ENCODE measurements around the gene THAP11. TPM values are rescaled to one million over a fixed set of nuclear protein-coding genes. Genes with fewer than 3 reads are reported as not detected.

Gene THAP11
- 13.6 TPM for polyA plus RNA-seq (2012; ENCODE audit: low read depth, missing spikeins)

DNA sequence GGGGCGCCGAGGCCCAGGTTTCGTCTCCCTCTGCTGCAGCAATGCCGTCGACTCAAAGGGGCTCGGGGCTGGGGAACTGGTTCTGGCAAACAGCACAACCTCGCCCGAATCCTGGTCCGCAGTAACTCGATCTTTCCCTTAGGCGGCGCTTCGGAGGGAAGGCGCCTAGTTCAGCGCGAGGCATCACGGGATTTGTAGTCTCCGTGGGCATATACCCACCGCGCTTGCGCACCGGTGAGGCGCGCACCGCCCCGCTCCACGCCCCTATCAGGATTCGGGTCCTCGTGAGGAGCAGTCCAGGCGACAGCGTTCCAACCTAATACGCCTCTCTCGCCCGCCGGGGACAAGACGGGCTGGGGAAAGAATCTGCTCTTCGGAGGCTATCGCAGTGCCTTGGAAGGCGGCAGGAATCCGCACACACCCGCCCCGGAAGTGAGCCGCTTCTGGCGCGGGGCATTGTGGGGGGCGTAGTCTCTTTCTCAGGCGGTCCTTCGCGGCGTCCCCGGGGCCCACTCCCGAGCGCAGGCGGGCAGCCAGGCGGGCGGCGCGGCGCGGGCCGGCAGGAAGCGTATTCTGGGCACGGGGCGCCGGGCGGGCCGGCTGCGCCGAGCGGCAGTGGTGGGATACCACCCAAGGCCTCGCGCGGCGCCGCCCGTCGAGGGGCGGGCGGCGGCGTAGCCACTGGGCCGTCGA is at the start of gene THAP11:
TSS of gene THAP11 (plus strand) at position 505 of the 693 bp plus-strand sequence. CDS start 235 bp downstream, outside the sequence.
- TF ChIP-seq POLR2AphosphoS5 (IDR thresholded peaks at IDR 0.05; ENCODE audit: low read depth, low read length) (no peak), TAF1 (IDR thresholded peaks at IDR 0.05; ENCODE audit: low read depth, low read length) (no peak), POU2F2 (IDR thresholded peaks at IDR 0.05; ENCODE audit: low read depth, low read length) (0 out of 2 replicates have a peak, but pooled peaks have one; percentile 17), POLR2A (IDR thresholded peaks at IDR 0.05; ENCODE audit: low read depth, low read length) (no peak), PAX5 (IDR thresholded peaks at IDR 0.05; ENCODE audit: insufficient read depth, low read length, severe bottlenecking) (no peak), SPI1 (IDR thresholded peaks at IDR 0.05; ENCODE audit: low read depth, low read length) (peak; percentile 42)
- peak; percentile 84 for DNase-seq (ENCODE audit: insufficient read length, low spot score)
- FAIRE-seq = peak; percentile 91

DNA sequence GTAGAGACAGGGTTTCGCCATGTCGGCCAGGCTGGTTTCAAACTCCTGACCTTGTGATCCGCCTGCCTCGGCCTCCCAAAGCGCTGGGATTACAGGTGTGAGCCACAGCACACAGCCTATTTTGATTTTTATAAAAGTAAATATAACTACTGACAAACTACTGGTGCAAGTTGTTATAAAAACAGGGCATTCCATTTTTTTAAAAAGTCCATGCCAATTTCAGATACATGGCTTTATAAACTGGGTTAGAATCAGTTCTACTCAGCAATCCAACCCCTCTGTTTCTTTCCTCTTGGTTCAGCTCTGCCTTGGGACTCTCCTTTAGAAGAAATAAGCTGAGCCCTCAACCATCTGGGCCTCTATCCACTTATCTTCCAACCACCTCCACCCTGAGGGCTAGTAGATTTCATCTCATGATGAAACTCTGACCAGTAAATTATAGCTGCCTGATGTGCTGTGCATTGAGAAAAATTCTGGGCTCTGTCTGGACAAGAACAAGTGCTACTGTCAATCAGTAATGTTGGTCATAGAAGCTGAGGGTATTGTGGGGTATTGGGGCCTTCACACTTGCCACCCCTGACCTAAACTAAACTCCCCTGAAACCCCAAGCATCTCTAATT is 45.9 kb upstream of the THAP11 start:
- TF ChIP-seq POU2F2 (IDR thresholded peaks at IDR 0.05; ENCODE audit: low read depth, low read length) (no peak), POLR2A (IDR thresholded peaks at IDR 0.05; ENCODE audit: low read depth, low read length) (no peak)
- DNase-seq (ENCODE audit: insufficient read length, low spot score) = no peak

DNA sequence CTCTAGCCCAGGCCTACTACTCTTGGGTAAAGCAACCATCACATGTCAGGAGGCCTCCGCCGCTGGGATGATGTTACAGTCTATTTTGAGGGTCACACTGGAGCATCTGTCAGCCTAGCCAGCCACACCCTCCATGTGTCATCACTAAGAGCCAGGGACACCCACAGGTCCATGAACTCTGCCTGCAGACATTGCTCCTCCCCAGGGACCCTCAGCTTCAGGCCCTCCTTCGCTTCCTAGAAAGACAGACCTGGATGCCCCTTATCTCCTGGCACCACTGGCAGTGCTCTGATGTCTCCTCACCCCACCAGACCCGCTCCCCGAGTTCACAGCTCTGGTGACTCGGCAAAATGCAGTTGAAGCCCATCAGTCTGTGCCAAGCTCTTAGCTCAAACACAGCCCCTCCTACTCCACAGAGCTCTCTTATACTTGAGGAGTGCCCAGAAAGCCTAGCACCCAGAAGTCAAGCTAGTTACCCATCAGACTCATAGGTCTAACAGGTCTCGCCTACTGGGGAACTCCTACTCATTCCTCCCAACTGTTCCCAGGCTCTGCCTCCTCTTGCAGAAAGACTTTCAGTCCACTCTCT is 41.7 kb upstream of the THAP11 start:
- DNase-seq (ENCODE audit: insufficient read length, low spot score) = no peak
- FAIRE-seq = no peak
- TF ChIP-seq POLR2A (IDR thresholded peaks at IDR 0.05; ENCODE audit: low read depth, low read length) = no peak

More for the DNA sequence above, 45.9 kb upstream of the THAP11 start:
- FAIRE-seq = no peak

DNA sequence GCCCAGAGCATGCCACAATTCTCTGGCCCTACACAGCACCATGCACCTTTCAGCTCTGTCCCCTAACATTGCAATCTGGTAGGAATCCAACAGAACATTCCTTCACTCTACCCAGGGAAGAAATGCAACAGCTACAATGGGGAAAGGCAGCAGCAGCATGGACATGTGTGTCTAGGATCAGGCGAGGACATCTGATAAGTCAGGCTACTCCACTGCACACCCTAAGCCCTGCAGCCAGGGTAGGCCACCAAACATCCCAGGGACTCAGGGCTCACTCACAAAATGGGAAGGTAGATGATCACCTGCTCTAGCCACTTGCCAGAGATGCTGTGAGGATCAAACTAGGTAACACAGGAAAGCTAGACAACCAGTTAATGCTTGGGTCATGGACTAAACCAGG is 40.9 kb upstream of the THAP11 start:
- FAIRE-seq (no peak), DNase-seq (ENCODE audit: insufficient read length, low spot score) (no peak)
- TF ChIP-seq POU2F2 (IDR thresholded peaks at IDR 0.05; ENCODE audit: low read depth, low read length) (no peak), PAX5 (IDR thresholded peaks at IDR 0.05; ENCODE audit: insufficient read depth, low read length, severe bottlenecking) (no peak), POLR2A (IDR thresholded peaks at IDR 0.05; ENCODE audit: low read depth, low read length) (no peak), TAF1 (IDR thresholded peaks at IDR 0.05; ENCODE audit: low read depth, low read length) (no peak), SPI1 (IDR thresholded peaks at IDR 0.05; ENCODE audit: low read depth, low read length) (no peak), POLR2AphosphoS5 (IDR thresholded peaks at IDR 0.05; ENCODE audit: low read depth, low read length) (no peak)

DNA sequence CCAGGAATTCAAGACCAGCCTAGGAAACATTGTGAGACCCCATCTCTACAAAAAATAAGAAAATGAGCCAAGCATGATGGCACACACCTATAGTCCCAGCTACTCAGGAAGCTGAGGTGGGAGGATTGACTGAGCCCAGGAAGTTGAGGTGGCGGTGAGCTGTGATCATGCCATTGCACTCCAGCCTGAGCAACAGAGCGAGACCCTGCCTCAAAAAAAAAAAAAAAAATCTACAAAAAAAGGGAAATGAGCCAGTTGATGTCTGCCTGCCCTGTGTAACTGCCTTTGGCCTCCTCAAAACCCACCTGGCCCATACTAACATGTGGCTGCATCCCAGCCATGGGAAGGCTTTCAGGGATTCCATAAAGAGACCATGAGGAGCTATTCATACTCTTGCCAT is 40.2 kb upstream of the THAP11 start:
- FAIRE-seq (peak; percentile 74), DNase-seq (ENCODE audit: insufficient read length, low spot score) (no peak)
- TF ChIP-seq TAF1 (IDR thresholded peaks at IDR 0.05; ENCODE audit: low read depth, low read length) (no peak), PAX5 (IDR thresholded peaks at IDR 0.05; ENCODE audit: insufficient read depth, low read length, severe bottlenecking) (peak; percentile 82), POU2F2 (IDR thresholded peaks at IDR 0.05; ENCODE audit: low read depth, low read length) (no peak), SPI1 (IDR thresholded peaks at IDR 0.05; ENCODE audit: low read depth, low read length) (peak; percentile 89), POLR2A (IDR thresholded peaks at IDR 0.05; ENCODE audit: low read depth, low read length) (no peak), POLR2AphosphoS5 (IDR thresholded peaks at IDR 0.05; ENCODE audit: low read depth, low read length) (no peak)

DNA sequence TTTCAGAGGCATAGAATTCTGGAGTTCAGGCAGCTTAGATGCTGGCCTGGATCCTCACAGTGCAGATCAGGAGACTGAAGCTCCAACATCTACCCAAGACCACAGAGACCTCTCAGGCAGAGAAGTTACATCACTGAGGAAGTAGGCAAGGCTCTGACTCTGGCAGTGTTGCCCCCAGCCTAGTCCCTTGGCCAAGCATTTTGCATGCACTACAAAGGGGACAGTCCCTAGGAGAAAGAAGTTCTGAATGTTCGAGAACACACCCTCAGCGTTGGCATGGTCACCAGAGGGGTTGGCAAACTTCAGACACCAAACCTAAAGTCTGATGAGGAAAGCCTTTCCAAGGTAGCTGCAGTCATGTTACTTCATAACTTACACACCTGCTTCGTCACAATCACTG is 38.2 kb upstream of the THAP11 start:
- no peak for DNase-seq (ENCODE audit: insufficient read length, low spot score)
- FAIRE-seq = peak; percentile 54
- TF ChIP-seq TAF1 (IDR thresholded peaks at IDR 0.05; ENCODE audit: low read depth, low read length) (no peak), SPI1 (IDR thresholded peaks at IDR 0.05; ENCODE audit: low read depth, low read length) (peak; percentile 47), POU2F2 (IDR thresholded peaks at IDR 0.05; ENCODE audit: low read depth, low read length) (peak; percentile 75)

DNA sequence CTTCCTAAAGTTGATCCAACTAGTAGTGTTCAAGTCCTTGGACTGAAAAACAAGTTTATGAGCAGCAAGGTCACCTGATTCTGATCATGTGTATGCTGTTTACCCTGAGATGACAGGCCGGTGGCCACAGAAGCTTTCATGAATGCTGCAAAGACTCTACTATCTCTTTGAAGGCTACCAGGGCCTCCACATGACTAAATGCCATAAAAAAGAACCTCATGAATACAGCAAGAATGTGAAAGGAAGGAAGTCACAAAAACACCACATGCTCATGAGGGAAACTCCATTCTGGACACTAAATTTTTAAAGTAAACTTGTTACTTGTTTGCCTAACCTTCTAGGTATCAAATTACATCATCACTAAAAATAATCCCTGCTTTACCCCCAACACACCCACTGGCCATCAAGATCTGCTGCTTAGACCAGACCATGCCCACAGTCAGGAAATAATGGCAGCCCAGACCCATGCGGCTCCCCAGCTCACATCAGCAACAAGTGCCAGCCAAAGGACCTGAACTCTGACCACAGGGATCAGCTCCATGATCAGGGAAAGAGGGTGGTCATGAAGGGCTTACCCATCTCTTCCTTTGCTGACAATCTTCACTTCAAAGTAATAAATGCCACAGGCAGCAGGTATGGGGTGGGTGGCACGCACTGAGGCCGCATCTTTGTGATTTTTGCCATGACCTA is 37.1 kb upstream of the THAP11 start:
- FAIRE-seq (peak; percentile 20), DNase-seq (ENCODE audit: insufficient read length, low spot score) (no peak)
- no peak for TF ChIP-seq POLR2A (IDR thresholded peaks at IDR 0.05; ENCODE audit: low read depth, low read length)
- no peak for TF ChIP-seq TAF1 (IDR thresholded peaks at IDR 0.05; ENCODE audit: low read depth, low read length)
- no peak for TF ChIP-seq POU2F2 (IDR thresholded peaks at IDR 0.05; ENCODE audit: low read depth, low read length)
- no peak for TF ChIP-seq SPI1 (IDR thresholded peaks at IDR 0.05; ENCODE audit: low read depth, low read length)
- TF ChIP-seq POLR2AphosphoS5 (IDR thresholded peaks at IDR 0.05; ENCODE audit: low read depth, low read length) = no peak
- TF ChIP-seq PAX5 (IDR thresholded peaks at IDR 0.05; ENCODE audit: insufficient read depth, low read length, severe bottlenecking) = no peak

DNA sequence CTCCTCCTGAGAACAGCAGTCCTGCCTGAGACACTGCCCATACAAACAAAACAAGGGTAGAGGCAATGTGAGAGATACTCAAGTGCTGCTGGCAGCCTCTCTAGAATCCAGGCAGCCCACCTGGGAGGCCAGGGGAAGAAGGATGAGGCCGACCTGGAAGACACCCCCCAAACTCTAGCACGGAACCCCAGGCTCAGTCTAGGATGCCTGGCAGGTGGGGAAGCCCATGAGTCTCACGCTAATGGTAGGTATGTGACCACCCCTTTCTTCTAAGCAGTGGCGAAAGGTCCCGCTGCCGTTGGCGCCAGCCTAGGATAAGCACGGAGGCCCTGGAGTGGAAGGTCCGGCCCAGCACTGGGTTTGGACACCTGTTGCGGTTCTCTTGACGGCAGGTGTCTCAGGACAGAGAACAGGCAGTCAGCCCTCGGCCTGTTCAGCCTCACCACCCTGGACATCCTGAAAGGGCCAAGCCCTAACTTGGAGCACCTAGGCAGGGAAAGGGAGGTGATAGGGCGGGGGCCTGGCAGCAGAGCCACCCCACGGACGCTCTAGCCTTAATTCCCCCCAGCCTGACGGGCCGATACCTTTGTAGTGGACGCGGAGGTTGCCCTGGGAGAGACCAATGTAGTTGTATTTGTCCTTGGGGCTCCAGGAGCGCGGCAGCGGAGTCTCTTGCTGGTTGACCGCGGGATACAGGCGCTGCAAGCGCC is 36.2 kb upstream of the THAP11 start:
- FAIRE-seq = no peak
- DNase-seq (ENCODE audit: insufficient read length, low spot score) = no peak
- TF ChIP-seq POU2F2 (IDR thresholded peaks at IDR 0.05; ENCODE audit: low read depth, low read length) = no peak
- no peak for TF ChIP-seq POLR2AphosphoS5 (IDR thresholded peaks at IDR 0.05; ENCODE audit: low read depth, low read length)
- no peak for TF ChIP-seq POLR2A (IDR thresholded peaks at IDR 0.05; ENCODE audit: low read depth, low read length)
- TF ChIP-seq TAF1 (IDR thresholded peaks at IDR 0.05; ENCODE audit: low read depth, low read length) = no peak
- TF ChIP-seq SPI1 (IDR thresholded peaks at IDR 0.05; ENCODE audit: low read depth, low read length) = no peak
- no peak for TF ChIP-seq PAX5 (IDR thresholded peaks at IDR 0.05; ENCODE audit: insufficient read depth, low read length, severe bottlenecking)
